HG03442 (cell line): ENCODE results near the gene CHRM1.

Source experiments
- ATAC-seq: cut with Tn5 transposase; IDR thresholded peaks from one replicate; pipeline ENCODE4 v1.9.1; 2021; ENCODE audit warnings: mild to moderate bottlenecking, moderate library complexity; ENCODE audit not compliant: unreplicated experiment

CHRM1 gene

GRCh38 chr11:62926680-62927455 lies 5.7 kb upstream of the CHRM1 start:
- ATAC-seq, result no peak

- no peak for ATAC-seq
Measured at GRCh38 chr11:62925745-62926679, 4.8 kb upstream of the CHRM1 start.

GRCh38 chr11:62925308-62925707 lies 4.1 kb upstream of the CHRM1 start:
- ATAC-seq, result no peak

- ATAC-seq, result no peak
Measured at GRCh38 chr11:62923601-62924411, 2.6 kb upstream of the CHRM1 start.

- no peak for ATAC-seq
Measured at GRCh38 chr11:62922653-62923431, 1.7 kb upstream of the CHRM1 start.

GRCh38 chr11:62922189-62922589 lies 1.0 kb upstream of the CHRM1 start:
- ATAC-seq, result no peak

- ATAC-seq, result no peak
Measured at GRCh38 chr11:62921573-62922188, 518 bp upstream of the CHRM1 start.

GRCh38 chr11:62919898-62920640 lies 1.1 kb downstream of the CHRM1 start:
- ATAC-seq, result no peak

GRCh38 chr11:62919476-62919875 lies 1.7 kb downstream of the CHRM1 start:
- no peak for ATAC-seq

- no peak for ATAC-seq
Measured at GRCh38 chr11:62918531-62918930, 2.6 kb downstream of the CHRM1 start.

GRCh38 chr11:62917906-62918502 lies 3.2 kb downstream of the CHRM1 start:
- no peak for ATAC-seq

GRCh38 chr11:62914416-62914815 lies 6.7 kb downstream of the CHRM1 start:
- no peak for ATAC-seq

- no peak for ATAC-seq
Measured at GRCh38 chr11:62912268-62912667, 8.9 kb downstream of the CHRM1 start.

GRCh38 chr11:62911137-62912130 lies 9.7 kb downstream of the CHRM1 start:
- no peak for ATAC-seq

- ATAC-seq, result no peak
Measured at GRCh38 chr11:62910141-62910882, 10.9 kb downstream of the CHRM1 start.

- no peak for ATAC-seq
Measured at GRCh38 chr11:62909107-62909894, 11.9 kb downstream of the CHRM1 start.
